Measurements from ENCODE around the gene MX2. TPM values are rescaled to one million over a fixed set of nuclear protein-coding genes. Genes with fewer than 3 reads are reported as not detected.
"Not testable (repeated sequence)": the region's sequence is repeated elsewhere in the genome, so short reads cannot be mapped to it uniquely, and the experiment has no call there.

The MX2 gene
- total and polyA plus RNA-seq, 2 donors (not counting 3 experiments of a cell fraction or from before 2014, with no cell fraction given) = 0.01 TPM; not detected in 1

GRCh38 chr21:41422546-41423304 lies 60.9 kb downstream of the MX2 start:
- intact Hi-C loops (cut with micrococcal nuclease) = loop anchor here (5.0 kb wide), 1 partner anchor 255 kb away; the partner anchor contains the start of gene BACE2

GRCh38 chr21:41423305-41423636 lies 61.4 kb downstream of the MX2 start:
- CTCF ChIA-PET; dilution Hi-C loops (cut with MboI; ENCODE audit: extremely low pct_ligation_motif_present, low sequenced_read_pairs): not testable (repeated sequence)
- intact Hi-C loops (cut with micrococcal nuclease) = loop anchor here (5.0 kb wide), 1 partner anchor 256 kb away; the partner anchor contains the start of gene BACE2

More at GRCh38 chr21:41422546-41423304, 60.9 kb downstream of the MX2 start:
- Histone ChIP-seq H3K27ac (ENCODE audit: insufficient read depth, low read depth, low read length) (no peak overlapping the region), H3K4me1 (ENCODE audit: control insufficient read depth, extremely low read depth, insufficient read depth, low read length) (peaks cover 6% of the 10 kb centered on the region), H3K27me3 (ENCODE audit: control insufficient read depth in 2 of 2, insufficient read depth in 2 of 2, low read length in 2 of 2) (peaks cover 7 to 9% of the 10 kb centered on the region in 2 experiments), H3K4me2 (ENCODE audit: insufficient read depth, low read length) (no peak overlapping the region), H3K79me2 (ENCODE audit: control insufficient read depth, insufficient read depth, low read length) (no peaks in the 10 kb centered on the region), H2AFZ (ENCODE audit: low read depth, low read length) (no peak overlapping the region), H3K9me1 (replicated peaks; ENCODE audit: control insufficient read depth, extremely low read depth, insufficient read depth, low read length) (no peaks in the 10 kb centered on the region), H3K9ac (replicated peaks; ENCODE audit: extremely low read depth, insufficient read depth, low read length) (no peak overlapping the region), H4K20me1 (replicated peaks; ENCODE audit: control insufficient read depth, extremely low read depth, insufficient read depth, low read length) (no peaks in the 10 kb centered on the region), H3K9me3 (replicated peaks; ENCODE audit: control insufficient read depth, insufficient read depth, low read length) (no peaks in the 10 kb centered on the region), H3K4me3 (replicated peaks in 1 of 3; ENCODE audit: insufficient read depth in 1 of 3, low read depth in 1 of 3, low read length in 3 of 3) (no peak overlapping the region), H3K36me3 (ENCODE audit: control insufficient read depth in 2 of 2, extremely low read depth in 1 of 2, insufficient read depth in 2 of 2, low read length in 2 of 2) (no peaks in the 10 kb centered on the region)
- POLR2A ChIA-PET = no interaction called here
- CTCF ChIA-PET = no interaction called here
- FAIRE-seq (no peak), DNase-seq (ENCODE audit: low read depth, low spot score) (no peak)
- dilution Hi-C loops (cut with MboI; ENCODE audit: extremely low pct_ligation_motif_present, low sequenced_read_pairs) = no loop called here
- TF ChIP-seq POLR2A (IDR thresholded peaks at IDR 0.05; ENCODE audit: low read depth, low read length) (no peak), POLR2AphosphoS5 (IDR thresholded peaks at IDR 0.05; ENCODE audit: insufficient read depth, low read depth, low read length) (no peak), EZH2 (IDR thresholded peaks at IDR 0.05; ENCODE audit: borderline replicate concordance, low read depth, low read length, severe bottlenecking) (no peak), CTCF (IDR thresholded peaks at IDR 0.05; ENCODE audit: extremely low read depth in 1 of 2, insufficient read depth in 1 of 2, low read depth in 1 of 2, low read length in 2 of 2) (no peak)
- no TSS peak for BruUV-seq (replicated peaks)

More at GRCh38 chr21:41423305-41423636, 61.4 kb downstream of the MX2 start:
- H3K9ac ChIP-seq (replicated peaks; ENCODE audit: extremely low read depth, insufficient read depth, low read length); H3K27ac ChIP-seq (ENCODE audit: insufficient read depth, low read depth, low read length); H3K4me2 ChIP-seq (ENCODE audit: insufficient read depth, low read length); BruUV-seq (replicated peaks); H3K27me3 ChIP-seq (ENCODE audit: control insufficient read depth in 2 of 2, insufficient read depth in 2 of 2, low read length in 2 of 2); POLR2A ChIA-PET; H3K36me3 ChIP-seq (ENCODE audit: control insufficient read depth in 2 of 2, extremely low read depth in 1 of 2, insufficient read depth in 2 of 2, low read length in 2 of 2); H4K20me1 ChIP-seq (replicated peaks; ENCODE audit: control insufficient read depth, extremely low read depth, insufficient read depth, low read length); H3K4me1 ChIP-seq (ENCODE audit: control insufficient read depth, extremely low read depth, insufficient read depth, low read length); DNase-seq (ENCODE audit: low read depth, low spot score); H2AFZ ChIP-seq (ENCODE audit: low read depth, low read length); H3K79me2 ChIP-seq (ENCODE audit: control insufficient read depth, insufficient read depth, low read length); H3K9me1 ChIP-seq (replicated peaks; ENCODE audit: control insufficient read depth, extremely low read depth, insufficient read depth, low read length); H3K9me3 ChIP-seq (replicated peaks; ENCODE audit: control insufficient read depth, insufficient read depth, low read length); H3K4me3 ChIP-seq (replicated peaks in 1 of 3; ENCODE audit: insufficient read depth in 1 of 3, low read depth in 1 of 3, low read length in 3 of 3); FAIRE-seq: not testable (repeated sequence)

Measured in endothelial cell of umbilical vein (primary cell).